NOMO-1 treated with DMSO at 0.1 percent for 48 hours (cell line): ENCODE measurements around the gene C2.
"Not testable (repeated sequence)": the region's sequence is repeated elsewhere in the genome, so short reads cannot be mapped to it uniquely, and the experiment has no call there.

Experiments
- DNase-seq: peaks from one replicate; lab custom pipeline; 2025; ENCODE audit not compliant: unreplicated experiment; lab: John Stamatoyannopoulos, UW

C2 gene

DNA sequence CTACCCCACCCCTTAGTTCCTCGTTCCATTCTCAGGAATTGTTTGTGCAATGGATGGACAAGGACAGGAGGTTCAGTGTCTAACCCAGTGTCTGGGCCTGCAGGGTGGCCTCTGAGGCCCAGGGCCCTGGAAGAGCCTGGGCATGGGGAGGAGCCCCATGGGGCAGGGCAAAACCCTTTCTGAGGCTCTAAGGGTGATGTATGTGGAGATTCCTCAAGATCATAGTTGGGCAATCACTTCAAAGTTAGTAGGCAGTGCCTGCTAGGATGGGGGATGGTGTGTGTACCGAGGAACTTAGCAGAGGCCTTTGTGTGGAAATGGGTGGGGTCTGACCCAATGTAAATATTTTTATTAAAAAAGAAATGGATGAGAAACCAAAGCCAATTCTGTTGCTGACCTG lies 6.7 kb upstream of the C2 start:
- DNase-seq: peak; percentile 61

DNA sequence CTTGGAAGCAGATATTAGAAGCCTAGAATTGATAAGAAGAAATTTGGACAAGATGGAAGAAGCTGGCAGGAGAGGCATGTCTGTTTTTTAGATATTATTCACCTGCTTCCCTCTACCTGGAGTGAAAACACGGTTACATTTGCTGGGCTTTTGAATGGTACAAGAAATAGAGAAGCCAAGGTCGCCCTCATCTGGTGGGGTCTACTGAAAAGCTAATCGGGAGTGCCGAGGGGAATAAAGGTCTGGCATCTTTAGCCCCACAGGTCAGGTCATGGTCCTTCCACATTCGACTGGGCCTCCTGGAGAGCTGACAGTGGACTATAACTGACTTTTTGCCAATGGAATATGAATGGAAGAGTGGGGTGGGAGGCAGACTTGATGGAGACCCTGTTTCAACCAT lies 4.6 kb upstream of the C2 start:
- DNase-seq: no peak

DNA sequence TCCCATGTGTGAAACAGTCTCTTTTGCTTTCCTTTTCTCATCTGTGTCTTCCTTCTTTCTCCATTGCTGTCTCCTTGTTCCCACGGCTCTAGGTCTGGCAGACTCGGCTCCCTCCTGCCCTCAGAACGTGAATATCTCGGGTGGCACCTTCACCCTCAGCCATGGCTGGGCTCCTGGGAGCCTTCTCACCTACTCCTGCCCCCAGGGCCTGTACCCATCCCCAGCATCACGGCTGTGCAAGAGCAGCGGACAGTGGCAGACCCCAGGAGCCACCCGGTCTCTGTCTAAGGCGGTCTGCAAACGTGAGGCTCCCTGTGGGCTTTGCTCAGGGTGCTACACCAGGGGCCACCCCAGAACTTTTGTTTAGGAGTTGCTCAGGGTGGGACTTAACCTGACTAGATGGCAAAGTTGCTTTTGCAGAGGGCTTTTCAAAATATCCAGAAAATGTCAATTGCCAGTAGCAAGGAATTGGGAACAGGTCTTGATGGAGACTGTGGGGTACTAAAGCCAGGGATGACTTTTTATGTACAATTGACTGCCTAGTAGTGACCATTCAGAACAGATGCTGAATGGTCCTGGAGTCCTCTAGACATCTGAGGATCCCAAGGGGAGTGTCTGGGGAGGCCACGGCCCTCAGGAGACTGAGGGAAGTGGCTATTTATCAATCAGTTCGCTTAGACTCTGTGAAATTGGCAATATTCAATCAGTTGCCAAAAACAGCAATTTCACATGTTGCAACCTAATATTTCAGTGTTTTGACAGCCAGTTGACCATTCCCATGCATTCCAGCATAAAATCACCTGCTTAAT lies 550 bp downstream of the C2 start:
- no peak for DNase-seq

DNA sequence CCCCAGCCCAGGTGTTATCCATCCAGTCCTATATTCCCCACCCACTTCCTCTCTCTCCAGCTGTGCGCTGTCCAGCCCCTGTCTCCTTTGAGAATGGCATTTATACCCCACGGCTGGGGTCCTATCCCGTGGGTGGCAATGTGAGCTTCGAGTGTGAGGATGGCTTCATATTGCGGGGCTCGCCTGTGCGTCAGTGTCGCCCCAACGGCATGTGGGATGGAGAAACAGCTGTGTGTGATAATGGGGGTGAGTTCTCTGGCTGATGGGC lies 1.1 kb downstream of the C2 start:
- DNase-seq: no peak

DNA sequence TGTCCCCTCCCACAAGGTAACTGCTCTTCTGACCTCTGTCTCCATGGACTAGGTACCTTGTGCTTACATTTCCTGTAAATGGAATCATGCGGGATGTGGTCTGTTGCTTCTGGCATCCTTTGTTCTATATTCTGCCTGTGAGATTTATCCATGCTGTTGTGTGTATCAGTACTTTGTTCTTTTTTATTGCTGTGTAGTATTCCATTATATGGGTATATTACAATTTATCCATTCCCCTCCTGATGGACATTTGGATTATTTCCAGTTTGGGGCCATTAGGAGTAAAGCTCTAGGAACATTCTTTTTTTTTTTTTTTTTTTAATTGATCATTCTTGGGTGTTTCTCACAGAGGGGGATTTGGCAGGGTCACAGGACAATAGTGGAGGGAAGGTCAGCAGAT lies 3.4 kb downstream of the C2 start:
- DNase-seq: no peak

DNA sequence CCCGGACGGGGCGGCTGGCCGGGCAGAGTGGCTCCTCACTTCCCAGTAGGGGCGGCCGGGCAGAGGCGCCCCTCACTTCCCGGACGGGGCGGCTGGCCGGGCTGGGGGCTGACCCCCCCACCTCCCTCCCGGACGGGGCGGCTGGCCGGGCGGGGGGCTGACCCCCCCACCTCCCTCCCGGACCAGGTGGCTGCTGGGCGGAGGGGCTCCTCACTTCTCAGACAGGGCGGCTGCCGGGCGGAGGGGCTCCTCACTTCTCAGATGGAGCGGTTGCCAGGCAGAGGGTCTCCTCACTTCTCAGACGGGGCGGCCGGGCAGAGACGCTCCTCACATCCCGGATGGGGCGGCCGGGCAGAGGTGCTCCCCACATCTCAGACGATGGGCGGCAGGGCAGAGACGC lies 4.6 kb downstream of the C2 start:
- DNase-seq: not testable (repeated sequence)

DNA sequence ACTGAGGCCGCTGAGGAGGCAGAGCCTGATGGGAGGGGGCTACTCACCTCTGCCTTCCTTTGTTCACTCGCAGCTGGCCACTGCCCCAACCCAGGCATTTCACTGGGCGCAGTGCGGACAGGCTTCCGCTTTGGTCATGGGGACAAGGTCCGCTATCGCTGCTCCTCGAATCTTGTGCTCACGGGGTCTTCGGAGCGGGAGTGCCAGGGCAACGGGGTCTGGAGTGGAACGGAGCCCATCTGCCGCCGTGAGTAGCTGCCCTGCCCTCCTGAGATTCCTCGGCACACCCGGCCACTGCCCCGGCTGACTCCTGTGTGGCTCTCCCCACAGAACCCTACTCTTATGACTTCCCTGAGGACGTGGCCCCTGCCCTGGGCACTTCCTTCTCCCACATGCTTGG lies 6.0 kb downstream of the C2 start:
- DNase-seq: no peak

DNA sequence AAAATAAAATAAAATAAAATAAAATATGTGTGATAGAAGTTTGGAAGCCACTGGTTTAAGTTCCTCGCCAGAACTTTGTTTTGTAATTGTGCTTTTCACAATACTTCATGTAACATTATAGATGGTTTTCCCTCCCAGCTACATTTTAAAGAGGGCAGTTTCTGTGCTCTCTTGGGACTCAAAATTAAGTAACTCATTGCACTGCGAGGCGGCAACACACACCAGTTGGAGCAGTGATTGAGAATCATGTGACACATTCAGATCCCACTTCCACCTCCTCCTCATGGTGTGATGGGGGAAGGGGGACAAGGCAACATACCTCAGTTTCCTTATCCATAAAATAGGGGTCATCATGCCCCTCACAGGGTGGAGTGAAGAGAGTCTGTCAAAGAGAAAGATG lies 7.5 kb downstream of the C2 start:
- DNase-seq: no peak

DNA sequence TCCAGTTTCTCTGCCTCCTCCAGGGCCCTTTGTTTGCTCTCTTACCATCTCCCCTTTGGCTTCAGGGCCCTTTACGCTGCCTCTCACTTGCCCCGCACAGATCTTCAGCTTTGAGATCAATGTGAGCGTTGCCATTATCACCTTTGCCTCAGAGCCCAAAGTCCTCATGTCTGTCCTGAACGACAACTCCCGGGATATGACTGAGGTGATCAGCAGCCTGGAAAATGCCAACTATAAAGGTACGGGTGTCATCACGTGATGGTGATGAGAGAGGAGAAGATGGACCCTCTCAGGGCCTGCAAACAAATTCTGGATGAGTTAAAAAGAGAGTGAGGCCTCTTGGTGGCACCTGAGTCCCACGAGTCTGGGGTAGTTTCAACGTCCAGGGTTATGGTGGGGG lies 8.3 kb downstream of the C2 start:
- DNase-seq: no peak

DNA sequence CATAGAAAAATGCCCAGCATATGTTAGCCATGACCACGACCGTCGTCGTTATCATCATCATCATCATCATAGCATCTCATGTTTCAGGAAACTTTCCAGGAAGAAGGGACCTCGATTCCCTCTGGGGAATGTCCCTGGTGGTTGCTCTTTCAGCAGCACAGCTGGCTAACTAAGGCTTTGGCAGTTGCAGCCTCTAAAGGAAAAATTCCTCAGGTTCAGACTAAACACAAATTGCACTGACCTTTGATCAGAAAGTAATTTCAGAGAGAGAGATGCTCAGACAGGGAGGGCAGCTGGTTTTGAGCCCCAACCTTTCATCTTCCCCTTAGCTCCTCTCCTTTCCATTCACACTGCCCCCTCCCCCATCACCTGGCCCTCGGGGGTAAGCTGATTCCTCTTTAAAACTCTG lies 12.7 kb downstream of the C2 start:
- DNase-seq: no peak

DNA sequence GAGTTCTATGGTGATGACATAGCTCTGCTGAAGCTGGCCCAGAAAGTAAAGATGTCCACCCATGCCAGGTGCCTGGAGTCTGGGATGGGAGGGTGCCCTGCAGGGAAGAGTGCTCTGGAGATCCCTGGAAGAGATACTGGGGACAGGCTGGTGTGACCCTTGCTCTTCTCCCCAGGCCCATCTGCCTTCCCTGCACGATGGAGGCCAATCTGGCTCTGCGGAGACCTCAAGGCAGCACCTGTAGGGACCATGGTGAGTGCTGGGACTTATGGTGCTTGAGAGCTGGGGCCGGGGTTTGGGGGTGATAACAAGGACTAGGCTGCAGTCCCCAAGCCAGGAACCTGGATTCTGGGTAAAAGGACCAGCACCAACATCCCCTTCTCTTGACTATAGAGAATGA lies 16.2 kb downstream of the C2 start:
- no peak for DNase-seq

DNA sequence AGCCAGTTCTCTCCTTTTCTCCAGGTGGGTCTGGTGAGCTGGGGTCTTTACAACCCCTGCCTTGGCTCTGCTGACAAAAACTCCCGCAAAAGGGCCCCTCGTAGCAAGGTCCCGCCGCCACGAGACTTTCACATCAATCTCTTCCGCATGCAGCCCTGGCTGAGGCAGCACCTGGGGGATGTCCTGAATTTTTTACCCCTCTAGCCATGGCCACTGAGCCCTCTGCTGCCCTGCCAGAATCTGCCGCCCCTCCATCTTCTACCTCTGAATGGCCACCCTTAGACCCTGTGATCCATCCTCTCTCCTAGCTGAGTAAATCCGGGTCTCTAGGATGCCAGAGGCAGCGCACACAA lies 17.6 kb downstream of the C2 start:
- no peak for DNase-seq

DNA sequence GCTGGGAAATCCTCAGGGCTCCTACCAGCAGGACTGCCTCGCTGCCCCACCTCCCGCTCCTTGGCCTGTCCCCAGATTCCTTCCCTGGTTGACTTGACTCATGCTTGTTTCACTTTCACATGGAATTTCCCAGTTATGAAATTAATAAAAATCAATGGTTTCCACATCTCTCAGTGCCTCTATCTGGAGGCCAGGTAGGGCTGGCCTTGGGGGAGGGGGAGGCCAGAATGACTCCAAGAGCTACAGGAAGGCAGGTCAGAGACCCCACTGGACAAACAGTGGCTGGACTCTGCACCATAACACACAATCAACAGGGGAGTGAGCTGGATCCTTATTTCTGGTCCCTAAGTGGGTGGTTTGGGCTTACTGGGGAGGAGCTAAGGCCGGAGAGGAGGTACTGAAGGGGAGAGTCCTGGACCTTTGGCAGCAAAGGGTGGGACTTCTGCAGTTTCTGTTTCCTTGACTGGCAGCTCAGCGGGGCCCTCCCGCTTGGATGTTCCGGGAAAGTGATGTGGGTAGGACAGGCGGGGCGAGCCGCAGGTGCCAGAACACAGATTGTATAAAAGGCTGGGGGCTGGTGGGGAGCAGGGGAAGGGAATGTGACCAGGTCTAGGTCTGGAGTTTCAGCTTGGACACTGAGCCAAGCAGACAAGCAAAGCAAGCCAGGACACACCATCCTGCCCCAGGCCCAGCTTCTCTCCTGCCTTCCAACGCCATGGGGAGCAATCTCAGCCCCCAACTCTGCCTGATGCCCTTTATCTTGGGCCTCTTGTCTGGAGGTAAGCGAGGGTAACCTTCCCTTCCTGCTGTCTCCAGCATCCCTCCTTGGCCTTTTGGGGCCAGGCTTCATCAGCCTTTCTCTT lies 18.2 kb downstream of the C2 start, which contains the start of gene CFB:
CFB (plus strand) TSS at position 589 of the 863 bp plus-strand sequence; CDS start at position 716, 127 bp downstream.
- no peak for DNase-seq

DNA sequence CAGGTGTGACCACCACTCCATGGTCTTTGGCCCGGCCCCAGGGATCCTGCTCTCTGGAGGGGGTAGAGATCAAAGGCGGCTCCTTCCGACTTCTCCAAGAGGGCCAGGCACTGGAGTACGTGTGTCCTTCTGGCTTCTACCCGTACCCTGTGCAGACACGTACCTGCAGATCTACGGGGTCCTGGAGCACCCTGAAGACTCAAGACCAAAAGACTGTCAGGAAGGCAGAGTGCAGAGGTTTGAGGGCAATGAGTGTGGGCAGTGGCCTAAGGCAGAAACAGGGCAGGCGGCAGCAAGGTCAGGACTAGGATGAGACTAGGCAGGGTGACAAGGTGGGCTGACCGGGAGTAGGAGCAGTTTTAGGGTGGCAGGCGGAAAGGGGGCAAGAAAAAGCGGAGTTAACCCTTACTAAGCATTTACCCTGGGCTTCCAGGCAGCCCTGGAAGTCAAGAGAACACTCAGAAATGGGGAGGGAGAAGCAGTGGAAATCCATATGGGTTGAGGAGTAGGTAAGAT lies 18.9 kb downstream of the C2 start:
- DNase-seq: no peak

DNA sequence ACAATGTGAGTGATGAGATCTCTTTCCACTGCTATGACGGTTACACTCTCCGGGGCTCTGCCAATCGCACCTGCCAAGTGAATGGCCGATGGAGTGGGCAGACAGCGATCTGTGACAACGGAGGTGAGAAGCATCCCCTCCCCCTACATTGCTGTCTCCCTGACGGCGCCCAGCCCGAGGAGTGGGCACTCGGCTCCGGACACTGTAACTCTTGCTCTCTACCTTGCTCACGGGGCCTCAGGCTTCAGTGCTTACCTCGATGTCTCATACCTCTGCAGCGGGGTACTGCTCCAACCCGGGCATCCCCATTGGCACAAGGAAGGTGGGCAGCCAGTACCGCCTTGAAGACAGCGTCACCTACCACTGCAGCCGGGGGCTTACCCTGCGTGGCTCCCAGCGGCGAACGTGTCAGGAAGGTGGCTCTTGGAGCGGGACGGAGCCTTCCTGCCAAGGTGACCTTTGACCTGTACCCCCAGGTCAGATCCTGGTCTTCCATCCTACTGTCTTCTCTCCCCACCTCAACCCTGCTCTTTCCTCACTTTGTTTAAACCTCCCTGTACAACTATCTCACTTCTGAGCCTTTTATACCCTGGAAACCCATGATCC lies 19.7 kb downstream of the C2 start:
- DNase-seq: no peak

DNA sequence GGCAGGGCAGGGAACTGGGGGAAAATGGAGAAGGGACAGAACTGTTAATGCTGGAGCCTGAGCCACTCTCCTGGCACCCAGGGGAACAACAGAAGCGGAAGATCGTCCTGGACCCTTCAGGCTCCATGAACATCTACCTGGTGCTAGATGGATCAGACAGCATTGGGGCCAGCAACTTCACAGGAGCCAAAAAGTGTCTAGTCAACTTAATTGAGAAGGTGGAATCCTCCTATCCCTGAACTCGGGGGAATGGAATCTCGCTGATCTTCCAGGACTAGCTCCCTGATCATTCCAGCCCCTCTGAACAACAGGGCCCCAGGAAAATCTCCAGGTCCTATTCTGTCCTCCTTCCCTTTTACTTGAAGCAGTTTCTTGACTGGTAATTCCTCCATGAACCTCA lies 20.3 kb downstream of the C2 start:
- DNase-seq: no peak

DNA sequence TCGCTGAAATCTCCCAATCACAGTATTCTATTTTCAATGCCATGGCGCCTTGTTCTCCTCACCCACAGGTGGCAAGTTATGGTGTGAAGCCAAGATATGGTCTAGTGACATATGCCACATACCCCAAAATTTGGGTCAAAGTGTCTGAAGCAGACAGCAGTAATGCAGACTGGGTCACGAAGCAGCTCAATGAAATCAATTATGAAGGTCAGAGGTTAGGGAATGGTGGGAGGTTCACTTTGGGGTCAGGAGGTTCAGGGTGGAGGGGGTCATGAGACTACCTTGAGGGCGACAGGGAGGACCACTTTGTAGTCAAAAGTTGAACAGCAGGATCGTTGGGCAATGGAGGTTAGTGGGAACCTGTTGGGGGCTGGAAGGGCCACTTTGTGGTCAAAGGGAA lies 20.8 kb downstream of the C2 start:
- no peak for DNase-seq

DNA sequence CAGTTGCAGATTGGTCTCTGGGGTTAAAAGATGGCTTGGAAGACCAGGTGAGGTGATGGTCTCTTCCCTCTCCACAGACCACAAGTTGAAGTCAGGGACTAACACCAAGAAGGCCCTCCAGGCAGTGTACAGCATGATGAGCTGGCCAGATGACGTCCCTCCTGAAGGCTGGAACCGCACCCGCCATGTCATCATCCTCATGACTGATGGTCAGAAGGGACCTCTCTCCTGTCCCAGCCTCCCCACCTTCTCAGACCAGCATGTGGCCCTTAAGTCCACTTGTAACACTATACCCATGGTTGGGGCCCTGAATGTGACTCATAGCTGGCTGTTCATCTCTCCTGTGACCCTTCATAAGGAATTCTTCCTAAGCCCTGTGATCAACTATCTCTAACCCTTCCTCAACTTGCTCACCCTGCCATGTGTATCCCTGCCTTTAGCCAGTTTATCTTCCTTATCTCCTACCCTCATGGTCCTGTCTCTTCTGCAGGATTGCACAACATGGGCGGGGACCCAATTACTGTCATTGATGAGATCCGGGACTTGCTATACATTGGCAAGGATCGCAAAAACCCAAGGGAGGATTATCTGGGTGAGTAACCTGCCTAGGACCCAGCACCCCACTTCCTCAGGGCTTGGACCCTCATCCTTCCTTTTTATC lies 21.4 kb downstream of the C2 start:
- DNase-seq: no peak

DNA sequence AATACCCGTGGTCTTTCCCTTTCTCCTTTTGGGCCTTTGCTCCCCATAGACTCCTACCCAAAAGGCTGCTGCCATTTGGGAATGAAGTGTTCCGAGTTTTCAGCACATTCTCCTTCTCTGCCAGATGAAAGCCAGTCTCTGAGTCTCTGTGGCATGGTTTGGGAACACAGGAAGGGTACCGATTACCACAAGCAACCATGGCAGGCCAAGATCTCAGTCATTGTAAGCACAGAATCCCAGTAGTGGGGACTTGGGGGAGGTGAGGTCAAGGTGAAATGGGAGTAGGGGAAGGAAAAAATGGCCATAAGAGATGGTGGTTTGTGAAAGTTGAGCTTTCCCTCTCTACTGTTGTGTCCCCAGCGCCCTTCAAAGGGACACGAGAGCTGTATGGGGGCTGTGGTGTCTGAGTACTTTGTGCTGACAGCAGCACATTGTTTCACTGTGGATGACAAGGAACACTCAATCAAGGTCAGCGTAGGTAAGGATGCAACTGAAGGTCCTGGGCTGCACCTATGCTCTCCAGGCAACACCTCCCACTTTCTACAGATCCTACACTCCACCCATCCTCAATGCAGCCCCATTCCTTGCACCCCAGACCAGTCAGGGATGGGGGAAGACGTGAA lies 22.5 kb downstream of the C2 start:
- no peak for DNase-seq

DNA sequence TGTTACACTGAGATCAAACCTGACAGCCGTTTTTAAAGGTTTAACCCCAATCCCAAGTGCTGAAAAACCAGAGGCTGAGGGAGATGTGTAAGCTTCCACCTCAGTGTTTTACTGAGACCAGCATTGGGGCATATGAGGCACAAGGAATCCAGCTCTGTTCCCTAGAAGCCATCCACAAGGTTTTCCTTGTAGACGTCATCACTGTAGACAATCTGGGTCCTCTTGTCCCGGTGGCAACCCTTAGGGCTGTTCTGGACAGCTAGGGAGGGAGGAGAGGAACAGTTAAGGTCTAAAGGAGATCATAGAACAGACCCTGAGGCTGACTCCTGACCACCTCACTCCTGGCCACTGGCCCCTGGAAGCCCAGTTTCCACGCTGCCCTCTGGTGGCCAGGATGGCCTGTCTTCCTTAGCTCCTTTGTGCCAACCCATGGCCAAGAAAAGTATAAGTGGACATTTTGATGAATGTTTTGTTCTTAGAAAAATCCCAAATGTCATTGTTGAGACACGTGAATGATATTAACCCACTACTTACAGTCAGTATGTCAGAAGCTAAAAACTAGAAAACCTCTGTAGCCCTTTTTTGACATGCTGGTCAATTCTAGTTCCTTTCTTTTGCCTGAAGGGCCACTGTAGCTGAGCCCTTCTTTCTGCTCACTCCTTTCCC lies 24.8 kb downstream of the C2 start:
- DNase-seq: peak; percentile 23

DNA sequence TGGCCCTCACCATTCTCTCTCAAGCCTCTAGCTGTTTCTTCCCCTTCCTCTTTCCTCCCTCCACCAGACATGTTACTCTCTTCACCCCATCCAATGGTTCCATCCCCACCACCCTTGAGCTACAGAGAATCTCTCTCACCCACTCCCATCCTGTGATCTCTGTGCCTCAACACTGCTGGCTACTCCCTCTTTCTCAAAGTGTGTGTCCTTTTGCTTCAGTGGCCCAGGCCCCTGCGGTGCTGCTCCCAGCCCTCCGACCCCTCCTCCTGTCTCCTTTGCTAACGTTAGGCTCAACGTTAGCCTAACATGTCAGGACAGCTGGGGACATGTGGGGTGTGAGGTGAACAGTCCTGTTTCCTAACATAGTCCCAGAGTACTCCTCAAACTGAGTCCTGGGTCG lies 25.4 kb downstream of the C2 start:
- DNase-seq: no peak
